DMS79 treated with DMSO at 0.1 percent for 48 hours (cell line): ENCODE measurements around the gene SERPINB3.
"Not testable (repeated sequence)": the region's sequence is repeated elsewhere in the genome, so short reads cannot be mapped to it uniquely, and the experiment has no call there.

Experiments used
- DNase-seq: peaks from one replicate; lab custom pipeline; 2025; lab: John Stamatoyannopoulos, UW

Gene SERPINB3

DNA sequence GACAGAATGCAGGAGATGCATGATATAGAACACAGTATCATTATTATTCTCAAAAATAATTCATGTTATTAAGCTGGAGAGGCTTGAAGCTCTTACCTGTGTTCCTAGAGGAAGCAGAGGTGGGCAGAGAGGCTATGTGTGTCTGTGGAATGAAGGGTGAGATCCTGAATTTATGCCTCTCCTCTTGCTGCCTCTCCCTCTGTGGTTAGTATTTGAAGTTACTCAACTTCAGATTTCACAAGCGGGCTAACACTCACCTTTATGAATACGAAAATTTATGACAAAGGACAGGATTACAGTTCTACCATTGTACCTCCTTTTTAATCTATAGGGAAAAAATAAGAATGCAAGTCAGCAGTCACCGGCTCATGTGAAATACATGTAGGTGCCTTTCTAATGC, at the start of gene SERPINB3:
TSS of gene SERPINB3 (minus strand) at position 144 of the 400 bp plus-strand sequence. CDS start 677 bp downstream, outside the sequence.
- DNase-seq = not testable (repeated sequence)

DNA sequence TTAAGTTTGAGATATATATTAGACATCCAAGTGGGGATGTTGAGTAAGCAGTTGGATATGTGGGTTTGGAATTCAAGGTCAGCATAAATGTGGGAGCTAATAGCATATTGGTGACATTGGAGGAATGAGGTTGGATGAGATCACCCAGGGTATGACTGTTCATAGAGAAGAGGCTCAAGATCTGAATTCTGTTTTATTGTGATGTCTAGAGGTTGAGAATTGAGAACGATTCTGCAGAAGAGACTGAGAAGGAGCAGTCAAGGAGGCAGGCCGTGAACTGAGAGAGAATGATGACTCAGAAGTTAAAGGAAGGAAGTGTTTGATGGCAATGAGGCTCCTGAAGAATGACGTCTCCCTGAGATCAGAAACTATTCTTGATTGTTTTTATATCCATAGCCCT, 47.0 kb upstream of the SERPINB3 start:
- no peak for DNase-seq

DNA sequence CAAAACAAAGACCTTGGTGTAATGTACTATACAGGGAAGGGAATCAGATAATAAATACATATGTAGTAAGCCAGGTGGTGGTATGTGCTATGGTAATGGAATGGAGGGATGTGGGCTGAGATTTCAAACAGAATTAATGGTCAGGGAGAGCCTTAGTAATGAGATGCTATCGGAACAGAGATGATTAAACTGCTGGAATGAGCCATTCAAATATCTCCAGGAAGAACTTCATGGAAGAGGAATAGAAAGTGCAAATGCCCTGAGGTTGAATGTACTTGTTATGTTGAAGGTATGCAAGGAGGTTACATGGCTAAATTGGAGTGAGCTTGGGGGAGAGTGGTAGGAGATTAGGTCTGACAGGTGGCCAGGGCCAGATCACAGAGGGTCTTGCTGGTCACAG, 46.1 kb upstream of the SERPINB3 start:
- no peak for DNase-seq

DNA sequence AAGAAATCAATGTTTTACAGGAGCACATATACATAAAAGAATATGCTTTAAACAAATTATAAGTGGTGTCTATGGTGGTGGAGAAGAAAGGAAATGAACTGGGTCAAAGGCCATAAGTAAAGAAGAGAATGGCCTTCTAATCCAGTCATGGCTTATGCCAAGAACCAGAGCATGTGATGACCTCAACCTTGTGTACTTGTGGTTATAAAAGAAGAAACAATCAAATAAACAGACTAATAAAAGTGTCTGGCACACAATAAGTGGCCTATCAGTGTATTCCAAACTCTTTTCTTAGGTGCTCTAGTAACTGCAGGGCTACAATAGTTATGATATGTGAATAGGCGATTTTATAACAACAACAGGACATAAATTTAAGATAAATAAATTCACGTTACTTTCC, 43.7 kb upstream of the SERPINB3 start:
- DNase-seq = no peak

DNA sequence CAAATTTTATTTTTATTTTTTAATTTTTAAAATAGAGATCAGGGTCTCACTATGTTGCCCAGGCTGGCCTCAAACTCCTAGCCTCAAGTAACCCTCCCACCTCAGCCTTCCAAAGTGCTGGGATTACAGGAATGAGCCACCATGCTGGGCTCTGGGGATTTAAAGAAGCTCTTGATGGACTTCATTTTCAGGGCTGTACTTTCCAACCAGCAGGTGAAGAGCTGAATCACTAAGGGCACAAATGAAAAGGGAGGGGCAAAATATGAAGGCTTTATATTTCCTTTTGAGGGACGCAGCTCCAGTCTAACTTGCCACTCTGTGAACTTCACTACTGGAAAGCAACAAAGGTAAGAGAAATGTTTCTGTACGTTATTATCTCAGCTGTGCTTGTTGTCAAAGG, 41.0 kb upstream of the SERPINB3 start, which contains the start of gene SERPINB11:
TSS of gene SERPINB11 (plus strand) at position 301 of the 400 bp plus-strand sequence. CDS start 7,234 bp downstream, outside the sequence.
- DNase-seq = no peak

DNA sequence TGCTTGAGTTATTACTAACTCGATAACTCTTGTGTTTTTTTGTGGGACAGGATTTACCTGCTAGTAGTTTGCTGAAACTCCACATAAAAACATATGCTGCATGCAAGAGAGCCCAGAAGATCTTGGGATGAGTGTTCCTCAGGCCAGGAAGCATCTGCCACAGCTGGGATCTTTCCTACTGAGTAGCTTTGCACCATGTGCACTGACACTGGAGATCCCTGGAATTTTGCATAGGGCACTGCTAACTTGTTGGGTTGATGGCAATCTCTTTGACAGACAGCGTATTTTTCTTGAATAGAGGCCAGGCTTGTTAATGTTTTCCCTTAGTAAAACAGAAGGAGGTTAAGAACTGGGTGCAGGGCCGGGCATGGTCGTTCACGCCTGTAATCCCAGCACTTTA, 40.3 kb upstream of the SERPINB3 start:
- no peak for DNase-seq

DNA sequence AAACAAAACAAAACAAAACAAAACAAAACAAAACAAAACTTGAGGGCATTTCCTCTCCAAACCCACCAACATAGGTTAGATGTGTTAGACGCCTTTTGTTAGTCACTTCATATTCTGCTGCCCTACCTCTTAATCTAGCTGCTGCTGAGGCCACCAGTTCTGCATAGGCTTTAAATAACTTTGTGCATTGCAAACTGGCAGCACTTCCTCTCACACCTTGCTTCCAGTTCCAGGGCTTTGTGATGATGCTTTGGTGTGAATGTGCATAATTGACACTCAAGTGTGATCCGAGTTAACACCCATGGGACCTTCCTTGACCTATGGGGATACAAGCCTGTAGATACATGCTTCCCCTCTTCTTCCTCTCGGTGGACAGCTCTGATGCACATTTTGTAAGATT, 38.8 kb upstream of the SERPINB3 start:
- no peak for DNase-seq

DNA sequence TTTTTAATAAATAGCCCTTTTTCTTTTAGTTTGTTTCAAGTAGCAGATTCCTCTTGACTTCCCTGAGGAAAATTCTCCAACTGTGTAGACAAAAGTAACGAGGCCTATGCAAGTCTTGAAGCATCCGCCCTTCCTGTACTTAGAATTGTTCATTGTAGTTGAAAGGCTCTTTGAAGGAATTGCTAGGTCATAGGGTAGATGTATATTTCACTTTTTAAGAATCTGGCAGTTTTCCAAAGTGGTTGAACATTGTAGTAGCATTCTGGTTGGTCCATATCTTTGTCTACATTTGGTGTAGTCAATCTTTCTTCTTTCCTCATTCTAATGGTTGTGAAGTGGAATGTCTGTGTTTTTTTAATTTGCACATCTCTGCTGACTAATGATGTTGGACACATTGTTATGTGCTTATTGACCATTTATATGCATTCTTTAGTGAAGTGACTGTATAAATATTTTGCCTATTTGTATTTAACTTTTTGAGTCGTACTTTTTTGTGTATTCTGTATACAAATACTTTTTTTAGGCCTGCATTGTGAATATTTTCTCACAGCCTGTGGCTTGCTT, 35.5 kb upstream of the SERPINB3 start:
- no peak for DNase-seq

DNA sequence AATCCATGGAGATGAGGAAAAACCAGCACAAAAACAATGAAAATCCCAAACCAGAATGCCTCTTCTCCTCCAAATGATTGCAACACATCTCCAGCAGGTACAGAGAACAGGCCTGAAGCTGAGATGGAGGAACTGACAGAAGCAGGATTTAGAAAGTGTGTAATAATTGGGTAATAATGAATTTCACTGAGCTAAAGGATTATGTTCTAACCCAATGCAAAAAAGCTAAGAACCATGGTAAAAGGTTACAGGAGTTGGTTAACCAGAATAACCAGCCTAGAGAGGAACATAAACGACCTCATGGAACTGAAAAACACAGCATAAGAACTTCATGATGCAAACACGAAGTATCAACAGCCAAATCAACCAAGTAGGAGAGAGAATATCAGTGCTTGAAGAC, 27.4 kb upstream of the SERPINB3 start:
- no peak for DNase-seq

DNA sequence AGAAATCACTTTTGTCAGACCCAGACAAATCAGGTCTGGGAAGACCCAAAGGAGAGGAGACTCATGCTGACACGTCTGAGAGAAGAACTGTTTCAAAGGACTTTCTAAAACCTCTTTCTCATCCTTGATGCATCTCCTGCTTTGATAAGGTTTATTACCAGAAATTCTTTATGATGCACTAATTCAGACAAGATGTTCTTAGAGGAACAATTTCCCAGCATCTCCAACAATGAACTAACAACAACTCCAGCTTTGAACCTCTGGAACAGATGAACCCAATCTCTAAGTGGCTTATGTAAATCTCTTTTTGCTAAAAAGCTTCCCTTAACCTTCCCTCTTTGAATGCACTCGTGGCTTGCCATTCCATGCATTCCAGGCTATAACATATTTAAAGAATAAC, 25.2 kb upstream of the SERPINB3 start:
- no peak for DNase-seq

DNA sequence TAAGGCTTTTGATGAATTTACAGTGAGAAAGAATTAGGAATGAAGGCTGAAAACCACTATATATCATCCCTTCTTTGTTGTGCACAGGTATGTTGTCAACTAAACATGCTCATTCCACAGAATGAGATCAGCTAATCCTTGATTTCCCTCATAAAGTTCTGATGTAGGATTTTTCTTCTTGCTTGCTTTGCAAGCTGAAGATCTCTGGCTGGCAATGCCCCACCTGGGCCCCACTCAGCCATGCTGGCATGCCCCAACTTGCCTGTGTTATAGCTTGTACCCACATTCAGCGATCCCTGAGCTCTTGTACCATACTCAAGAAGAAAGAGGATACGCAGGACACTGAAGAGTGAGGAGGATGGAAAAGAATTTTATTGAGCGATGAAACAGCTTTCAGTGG, 23.0 kb upstream of the SERPINB3 start:
- peak; percentile 22 for DNase-seq

DNA sequence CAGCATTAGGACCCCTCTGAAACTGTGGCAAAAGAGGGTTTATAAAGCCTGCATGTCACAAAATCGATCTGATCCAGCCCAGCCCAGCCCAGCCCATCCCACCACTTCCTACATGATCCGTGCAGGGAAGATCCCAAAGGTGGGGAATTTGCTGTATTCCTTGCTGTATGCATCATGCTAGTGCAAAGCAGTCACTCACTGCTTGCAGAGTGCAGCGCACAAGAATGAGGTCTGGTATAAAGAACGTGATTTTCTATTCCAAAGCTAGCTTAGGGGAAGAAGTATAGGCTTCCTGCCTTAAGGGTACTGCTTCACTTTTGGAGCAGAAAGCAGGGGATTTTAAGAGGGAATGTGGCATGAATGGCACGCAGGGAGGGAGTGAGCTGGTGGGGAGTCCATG, 22.2 kb upstream of the SERPINB3 start:
- DNase-seq = no peak

DNA sequence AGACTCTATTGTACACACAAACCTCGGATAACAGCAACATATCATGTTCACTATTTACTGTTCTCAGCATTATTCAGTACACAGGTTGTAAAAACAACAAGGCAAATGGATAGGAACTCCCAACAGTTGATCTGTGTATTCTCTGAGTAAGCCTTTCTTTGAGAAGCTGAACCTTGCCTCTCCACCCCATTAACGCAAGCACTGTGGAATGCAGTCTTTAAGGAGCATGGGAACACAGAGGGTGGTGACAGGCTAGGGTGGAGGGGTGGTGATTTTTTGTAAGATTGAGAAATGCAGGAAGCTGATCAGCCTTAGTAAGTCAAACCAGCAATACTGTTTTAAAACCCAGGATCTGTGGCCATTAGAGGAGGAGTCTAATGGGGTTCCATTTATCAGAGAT, 21.5 kb upstream of the SERPINB3 start:
- DNase-seq = no peak

DNA sequence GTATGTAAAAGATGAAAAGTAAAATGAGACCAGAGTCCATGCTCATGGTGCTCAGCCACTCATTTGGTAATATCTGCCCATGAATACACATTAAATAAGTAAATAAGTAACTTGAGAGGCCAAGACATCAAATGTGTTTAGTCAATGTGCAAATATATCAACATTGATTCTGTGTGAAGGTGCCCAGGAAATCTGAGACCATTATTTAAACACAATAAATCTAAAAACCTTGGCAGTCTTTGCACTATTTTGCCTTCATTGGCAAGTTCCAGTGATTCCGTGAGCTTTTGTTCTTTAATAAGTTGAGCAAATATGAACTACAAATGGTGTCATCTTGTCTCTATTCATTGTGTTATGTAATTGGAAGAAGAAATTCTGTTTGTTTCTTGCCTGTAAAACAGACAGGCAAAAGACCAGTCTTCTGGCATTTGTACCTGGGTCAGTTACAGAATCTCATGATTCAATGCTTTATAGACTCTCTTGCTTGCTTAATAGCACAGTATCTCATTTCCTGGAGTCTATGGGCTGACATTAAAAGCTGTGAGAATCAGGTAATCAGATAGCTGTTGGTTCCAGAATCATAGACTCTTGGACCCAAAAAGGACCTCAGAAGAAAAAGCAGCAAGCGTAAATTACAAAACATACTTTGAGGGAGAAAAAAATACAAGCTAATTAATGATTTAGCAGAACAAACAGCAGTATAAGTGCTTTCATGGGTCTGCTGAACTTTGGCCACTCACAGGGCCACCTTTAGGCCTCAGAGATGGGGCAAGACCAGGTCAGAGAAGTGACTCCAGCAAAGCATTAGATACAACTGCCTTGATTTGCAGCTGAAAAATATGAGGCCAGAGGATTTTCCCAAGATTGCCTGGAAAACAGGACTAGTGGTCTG, 20.0 kb upstream of the SERPINB3 start:
- no peak for DNase-seq

DNA sequence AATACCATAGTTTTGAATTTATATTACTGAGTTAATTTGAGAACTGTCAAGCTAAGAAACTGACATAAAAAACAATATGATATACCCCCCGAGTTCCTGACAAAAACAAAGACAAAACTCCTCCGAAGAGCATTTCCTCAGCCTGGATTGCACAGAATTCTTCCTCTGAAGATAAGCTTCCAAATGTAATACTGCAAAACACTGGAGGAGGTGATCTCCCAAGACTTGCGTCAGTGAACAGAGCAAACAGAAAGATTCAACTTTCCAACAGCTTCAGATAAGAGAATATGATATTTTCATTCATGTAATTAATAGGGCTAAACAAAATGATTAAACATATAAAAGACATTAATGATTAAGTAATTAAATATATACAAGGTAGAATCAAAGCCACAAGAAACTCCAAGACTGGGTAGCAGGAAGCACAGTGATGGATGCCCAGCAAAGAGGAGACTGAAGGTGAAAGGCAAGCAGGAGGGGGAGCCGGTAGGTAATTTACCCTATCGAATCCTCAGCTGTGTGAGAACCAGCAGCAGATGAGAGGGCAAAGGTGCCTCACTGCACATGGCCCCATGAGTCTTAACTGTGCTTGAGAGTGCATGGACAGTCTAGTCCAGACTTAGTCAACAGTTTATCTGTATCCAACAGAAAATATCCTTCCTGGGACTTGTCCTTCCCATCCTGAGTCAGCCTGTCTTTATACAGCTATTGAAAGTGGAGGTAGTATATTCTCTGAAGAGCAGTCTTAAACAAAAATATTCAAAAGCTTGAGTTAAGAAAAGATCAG, 18.3 kb upstream of the SERPINB3 start:
- DNase-seq = no peak

DNA sequence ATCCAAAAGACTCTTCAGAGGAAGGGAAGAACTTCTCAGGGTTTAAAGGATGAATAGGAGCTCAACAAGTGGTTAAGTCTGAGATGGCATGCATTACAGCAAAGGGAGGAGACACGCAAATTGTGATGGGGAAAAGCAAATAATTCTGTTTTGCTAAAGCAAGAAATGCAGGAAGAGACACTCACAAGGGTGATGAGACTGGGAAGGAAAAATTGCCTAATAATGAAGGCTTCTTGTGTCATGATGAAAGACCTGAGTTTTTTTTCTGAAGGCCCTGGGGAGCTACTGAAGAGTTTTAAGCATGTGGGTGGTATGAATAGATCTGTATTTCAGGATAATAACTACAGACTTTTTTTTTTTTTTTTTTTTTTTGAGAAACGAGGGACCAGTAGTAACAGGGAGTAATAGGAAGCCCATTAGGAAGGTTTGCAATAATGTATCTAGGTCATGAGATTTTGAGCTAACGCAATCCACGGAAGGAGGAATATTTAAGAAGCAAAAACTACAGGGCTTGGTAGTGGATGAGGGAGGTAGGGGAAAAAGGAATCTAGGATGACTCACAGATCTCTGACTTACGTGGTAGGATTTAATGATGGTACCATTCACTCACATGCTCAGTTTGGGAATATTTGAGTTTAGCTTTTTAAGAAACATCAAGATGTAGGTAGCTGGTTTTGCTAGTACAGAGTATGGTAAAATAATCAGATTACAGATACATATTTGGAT, 16.0 kb upstream of the SERPINB3 start:
- DNase-seq = no peak

DNA sequence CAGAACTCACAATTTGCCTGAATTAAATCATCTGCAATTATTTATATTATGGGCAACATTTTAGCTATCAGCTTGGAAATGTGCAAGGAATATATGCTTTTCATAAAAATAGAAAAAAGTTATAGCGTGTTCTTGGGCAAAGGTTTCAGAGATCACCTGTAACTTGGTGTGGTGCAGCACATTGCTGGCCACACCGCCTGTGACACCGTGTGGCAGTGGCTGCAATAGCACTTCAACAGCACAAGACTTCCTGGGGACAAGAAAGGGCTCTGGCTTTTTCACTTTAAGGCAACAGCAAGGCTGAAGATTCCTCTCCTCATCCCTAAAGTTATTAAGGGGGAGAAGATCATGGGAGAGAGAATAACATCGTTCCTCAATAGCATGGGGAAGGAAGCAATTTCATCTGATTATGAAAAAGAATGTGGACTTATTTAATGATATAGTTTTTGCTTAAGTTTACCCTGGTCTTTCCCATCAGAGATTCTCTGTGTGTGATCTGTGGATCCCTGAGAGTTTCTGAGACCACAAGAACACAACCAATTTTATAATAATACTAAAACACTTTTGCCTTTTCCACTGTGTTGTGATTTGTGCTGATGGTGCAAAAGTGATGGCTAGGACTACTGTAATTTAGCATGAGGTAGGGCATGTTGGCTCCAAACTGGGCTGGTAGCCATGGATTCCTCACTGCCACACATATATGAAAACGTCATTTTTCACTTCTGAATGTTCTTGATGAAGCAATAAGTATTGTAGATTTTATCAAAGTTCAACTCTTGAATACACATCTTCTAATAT, 15.0 kb upstream of the SERPINB3 start:
- no peak for DNase-seq

DNA sequence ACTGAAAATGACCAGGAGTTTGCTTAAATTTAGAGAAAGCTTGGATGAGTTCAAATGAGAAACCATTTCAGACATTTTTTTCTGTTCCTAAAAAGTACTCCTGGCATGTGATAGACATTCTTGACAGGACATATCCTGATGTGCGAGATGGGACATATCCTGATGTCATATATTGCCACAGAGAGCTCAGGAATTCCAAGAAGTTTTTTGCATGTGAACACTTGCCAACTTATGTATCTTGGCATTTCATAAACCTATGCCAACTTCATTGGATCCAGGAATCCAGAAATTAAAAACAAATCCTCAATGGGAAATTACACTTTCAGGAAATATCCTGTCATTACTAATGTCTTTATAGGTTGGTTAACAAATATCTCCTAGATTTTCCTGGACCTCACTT, 2.9 kb upstream of the SERPINB3 start:
- DNase-seq = no peak

DNA sequence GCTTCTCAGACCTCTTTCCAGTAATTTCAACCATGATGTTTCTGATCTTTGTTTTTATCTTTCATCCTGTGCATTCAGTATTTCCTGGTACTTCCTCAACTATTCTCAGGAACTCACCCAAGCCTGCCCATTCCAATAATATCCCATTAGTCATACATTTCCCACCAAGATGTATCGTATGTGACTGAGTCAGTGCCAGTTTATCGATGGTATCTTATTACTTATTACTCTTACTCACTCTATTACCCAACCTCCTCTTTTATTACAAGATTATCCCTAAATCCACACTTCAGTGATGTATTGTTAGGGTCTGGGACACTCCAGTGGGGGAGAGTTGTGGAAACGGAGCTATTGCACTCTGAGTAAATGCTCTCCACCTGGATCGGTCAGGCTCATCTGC, 2.8 kb downstream of the SERPINB3 start:
- not testable (repeated sequence) for DNase-seq

DNA sequence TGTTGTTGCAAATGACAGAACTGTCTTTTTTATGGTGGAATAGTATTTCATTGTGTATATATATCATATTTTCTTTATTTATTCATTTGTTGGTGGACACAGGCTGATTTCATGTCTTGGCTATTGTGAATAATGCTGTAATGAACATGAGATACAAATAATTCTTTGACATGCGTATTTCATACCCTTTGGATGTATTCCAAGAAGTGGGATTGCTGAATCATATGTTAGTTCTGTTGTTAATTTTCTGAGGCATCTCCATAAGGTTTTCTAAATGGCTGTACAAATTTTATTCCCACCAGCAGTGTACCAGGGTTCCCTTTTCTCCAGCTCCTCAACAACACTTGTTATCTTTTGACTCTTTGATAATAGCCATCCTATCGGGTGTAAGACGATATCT, 11.4 kb downstream of the SERPINB3 start:
- not testable (repeated sequence) for DNase-seq

DNA sequence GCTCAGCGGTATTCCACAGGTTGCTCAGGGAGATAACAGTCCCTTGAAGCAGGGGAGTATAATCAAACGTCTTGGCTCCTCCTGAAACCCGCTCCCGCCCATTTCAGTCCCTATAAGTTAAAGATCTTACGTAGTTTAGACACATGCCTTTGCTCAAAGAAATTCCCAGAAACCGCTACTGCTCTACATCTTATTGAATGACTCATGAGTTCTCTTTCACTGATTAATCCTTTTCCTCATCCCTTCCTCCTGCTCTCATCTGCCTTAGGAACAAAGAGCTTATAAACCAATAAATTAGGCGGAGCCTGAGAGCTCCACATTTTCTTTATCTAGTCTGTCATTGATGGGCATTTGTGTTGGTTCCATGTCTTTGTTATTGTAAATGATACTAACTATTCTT, 13.5 kb downstream of the SERPINB3 start:
- DNase-seq = no peak
